IMR-90 (cell line): ENCODE results near the gene ARF3.

Source experiments
- BHLHE40 ChIP-seq: fragments of 150-350 bp; IDR thresholded peaks from 2 replicates; pipeline ENCODE4 v1.6.1; 2016; ENCODE audit warnings: mild to moderate bottlenecking, low read depth, low read length
- CEBPB ChIP-seq: IDR thresholded peaks from 2 replicates; pipeline ENCODE4 v1.6.1; 2012; ENCODE audit warnings: low read depth, low read length, improper control_type of control experiment
- CHD1 ChIP-seq: IDR thresholded peaks from 2 replicates; pipeline ENCODE4 v1.6.1; 2012; ENCODE audit warnings: low read depth, low read length, improper control_type of control experiment
- FOS ChIP-seq: fragments of 150-350 bp; IDR thresholded peaks from 2 replicates; pipeline ENCODE4 v1.6.1; 2016; ENCODE audit warnings: low read depth, low read length
- MAFK ChIP-seq: IDR thresholded peaks from 2 replicates; pipeline ENCODE4 v1.6.1; 2012; ENCODE audit warnings: low read depth, low read length, improper control_type of control experiment
- MAZ ChIP-seq: IDR thresholded peaks from 2 replicates; pipeline ENCODE4 v1.6.1; 2012; ENCODE audit warnings: low read depth, mild to moderate bottlenecking, low read length, improper control_type of control experiment, moderate library complexity, borderline replicate concordance
- MXI1 ChIP-seq: IDR thresholded peaks from 2 replicates; pipeline ENCODE4 v1.6.1; 2012; ENCODE audit warnings: low read depth, mild to moderate bottlenecking, low read length, moderate library complexity, borderline replicate concordance
- NFE2L2 ChIP-seq: fragments of 150-350 bp; IDR thresholded peaks from 2 replicates; pipeline ENCODE4 v1.6.1; 2016; ENCODE audit warnings: low read depth, mild to moderate bottlenecking, low read length
- POLR2A ChIP-seq: IDR thresholded peaks from 2 replicates; pipeline ENCODE4 v1.6.1; 2012; ENCODE audit warnings: mild to moderate bottlenecking, low read depth, low read length
- RAD21 ChIP-seq: IDR thresholded peaks from 2 replicates; pipeline ENCODE4 v1.6.1; 2012; ENCODE audit warnings: low read length, improper control_type of control experiment
- RCOR1 ChIP-seq: IDR thresholded peaks from 2 replicates; pipeline ENCODE4 v1.6.1; 2012; ENCODE audit warnings: mild to moderate bottlenecking, low read length, improper control_type of control experiment; ENCODE audit not compliant: insufficient replicate concordance
- RFX5 ChIP-seq: IDR thresholded peaks from 2 replicates; pipeline ENCODE4 v1.8.0; 2012; ENCODE audit warnings: low read depth, mild to moderate bottlenecking, low read length, moderate library complexity
- SMC3 ChIP-seq: fragments of 150-350 bp; IDR thresholded peaks from 2 replicates; pipeline ENCODE4 v1.6.1; 2016; ENCODE audit warnings: low read depth, mild to moderate bottlenecking, antibody characterized with exemption, low read length, moderate library complexity
- TF ChIP-seq, protein P1 (sequence below): conservative IDR thresholded peaks from 2 replicates; pipeline ENCODE4 v1.5.1; 2012; ENCODE audit warnings: mild to moderate bottlenecking, low read depth, low read length, improper control_type of control experiment

DNA sequence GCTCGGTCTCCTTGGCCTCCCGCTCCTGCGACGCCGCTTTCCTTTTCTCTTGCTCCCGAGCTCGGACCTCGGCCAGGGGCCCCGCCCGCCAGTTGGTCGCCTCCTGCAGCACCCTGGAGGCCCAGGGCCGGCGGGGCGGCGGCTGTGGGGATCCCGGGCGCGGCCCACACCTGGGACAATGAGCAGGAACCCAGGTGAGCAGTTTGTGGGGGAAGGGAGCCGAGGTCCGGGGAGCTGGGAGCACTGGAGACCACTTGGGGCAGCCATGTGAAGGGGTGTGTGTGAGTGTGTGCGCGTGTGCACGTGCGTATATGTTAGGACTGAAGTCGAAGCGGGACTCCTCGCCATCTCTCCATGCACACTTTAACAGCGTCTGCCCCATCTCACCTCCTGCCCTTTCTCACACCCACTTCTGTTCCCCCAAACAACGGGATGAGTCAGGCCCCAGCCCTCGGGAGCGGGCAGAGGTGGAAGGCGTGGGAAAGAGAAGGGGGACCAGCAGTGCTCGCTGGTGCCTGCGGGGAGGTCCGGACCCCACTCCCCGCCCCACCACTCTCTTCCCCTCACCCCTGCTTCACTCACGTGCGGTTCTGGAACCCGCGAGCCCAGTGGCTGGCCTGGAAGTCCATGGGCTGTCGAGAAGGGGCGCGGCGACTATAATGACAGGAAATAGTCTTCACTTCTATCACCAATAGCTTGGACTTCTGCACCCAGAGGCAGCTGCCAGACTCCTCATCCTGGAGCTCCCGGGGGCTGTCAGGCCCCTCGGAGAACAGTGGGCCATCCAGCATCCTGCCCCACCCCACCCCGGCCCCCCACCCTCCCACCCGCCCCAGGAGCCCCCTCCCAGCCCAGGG is 41.4 kb upstream of the ARF3 start:
- no peak for TF ChIP-seq CHD1
- TF ChIP-seq, protein P1, sequence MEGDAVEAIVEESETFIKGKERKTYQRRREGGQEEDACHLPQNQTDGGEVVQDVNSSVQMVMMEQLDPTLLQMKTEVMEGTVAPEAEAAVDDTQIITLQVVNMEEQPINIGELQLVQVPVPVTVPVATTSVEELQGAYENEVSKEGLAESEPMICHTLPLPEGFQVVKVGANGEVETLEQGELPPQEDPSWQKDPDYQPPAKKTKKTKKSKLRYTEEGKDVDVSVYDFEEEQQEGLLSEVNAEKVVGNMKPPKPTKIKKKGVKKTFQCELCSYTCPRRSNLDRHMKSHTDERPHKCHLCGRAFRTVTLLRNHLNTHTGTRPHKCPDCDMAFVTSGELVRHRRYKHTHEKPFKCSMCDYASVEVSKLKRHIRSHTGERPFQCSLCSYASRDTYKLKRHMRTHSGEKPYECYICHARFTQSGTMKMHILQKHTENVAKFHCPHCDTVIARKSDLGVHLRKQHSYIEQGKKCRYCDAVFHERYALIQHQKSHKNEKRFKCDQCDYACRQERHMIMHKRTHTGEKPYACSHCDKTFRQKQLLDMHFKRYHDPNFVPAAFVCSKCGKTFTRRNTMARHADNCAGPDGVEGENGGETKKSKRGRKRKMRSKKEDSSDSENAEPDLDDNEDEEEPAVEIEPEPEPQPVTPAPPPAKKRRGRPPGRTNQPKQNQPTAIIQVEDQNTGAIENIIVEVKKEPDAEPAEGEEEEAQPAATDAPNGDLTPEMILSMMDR = no peak
- no peak for TF ChIP-seq RFX5
- TF ChIP-seq RCOR1 = no peak
- no peak for TF ChIP-seq POLR2A
- TF ChIP-seq NFE2L2 = no peak
- TF ChIP-seq MAFK = no peak
- no peak for TF ChIP-seq SMC3
- TF ChIP-seq CEBPB = no peak
- TF ChIP-seq MAZ = no peak
- no peak for TF ChIP-seq RAD21
- TF ChIP-seq MXI1 = no peak
- peak; percentile 37; the same call in 1 of the 2 replicates for TF ChIP-seq BHLHE40
- 0 out of 2 replicates have a peak, but pooled peaks have one; percentile 21 for TF ChIP-seq FOS
